ENCODE data around the gene ADAT2. TPM values are rescaled to one million over a fixed set of nuclear protein-coding genes. Genes with fewer than 3 reads are reported as not detected.

Gene ADAT2
- total RNA-seq, 1 experiment from 2014 or later = 18.4 TPM

- Histone ChIP-seq H3K9me3 (ENCODE audit: control insufficient read depth in 1 of 2, insufficient read depth in 1 of 2, low read depth in 1 of 2, low read length in 2 of 2) (no peaks in the 10 kb centered on the region), H3K27ac (ENCODE audit: low read depth, low read length) (no peak overlapping the region), H2AFZ (ENCODE audit: low read depth, low read length, poor library complexity, severe bottlenecking) (no peak overlapping the region), H3K4me2 (ENCODE audit: low read length) (no peak overlapping the region), H3K9ac (ENCODE audit: low read length) (no peak overlapping the region), H3K9me2 (ENCODE audit: insufficient read depth) (no peaks in the 10 kb centered on the region), H4K20me1 (ENCODE audit: insufficient read depth) (no peaks in the 10 kb centered on the region), H3K79me2 (ENCODE audit: insufficient read depth, low read length) (no peaks in the 10 kb centered on the region), H3K36me3 (ENCODE audit: control insufficient read depth in 1 of 2, insufficient read depth in 2 of 2, low read length in 2 of 2) (no peaks in the 10 kb centered on the region), H3K4me1 (ENCODE audit: control insufficient read depth in 1 of 2, insufficient read depth in 2 of 2, low read length in 2 of 2) (no peaks in the 10 kb centered on the region), H3K4me3 (replicated peaks in 1 of 2; ENCODE audit: low read depth in 1 of 2, low read length in 2 of 2) (no peak overlapping the region), H3K27me3 (ENCODE audit: insufficient read depth, low read length) (no peaks in the 10 kb centered on the region)
- ChIA-PET RAD21 (ENCODE audit: low non-redundant PET in 1 of 2, low total read pairs in 2 of 2, uncharacterized antibody in 2 of 2, unreplicated experiment in 2 of 2) (no interaction called here), CTCF (no interaction called here), POLR2A (no interaction called here)
- no peak for DNase-seq (ENCODE audit: low read depth, low spot score)
- no TSS peak for BruUV-seq (replicated peaks)
- intact Hi-C loops (cut with micrococcal nuclease) = no loop called here
- no peak for TF ChIP-seq TCF7L2 (IDR thresholded peaks at IDR 0.05; ENCODE audit: borderline replicate concordance, extremely low read depth, insufficient read depth, insufficient read length)
- ATAC-seq = no peak
Observed at GRCh38 chr6:143376375-143376774, 74.1 kb downstream of the ADAT2 start.

GRCh38 chr6:143375022-143375585 is 75.4 kb downstream of the ADAT2 start:
- no peaks in the 10 kb centered on the region for H3K27me3 ChIP-seq (ENCODE audit: insufficient read depth, low read length)
- no peak overlapping the region for H3K9ac ChIP-seq (ENCODE audit: low read length)
- H3K9me3 ChIP-seq (ENCODE audit: control insufficient read depth in 1 of 2, insufficient read depth in 1 of 2, low read depth in 1 of 2, low read length in 2 of 2) = no peaks in the 10 kb centered on the region
- no peaks in the 10 kb centered on the region for H3K9me2 ChIP-seq (ENCODE audit: insufficient read depth)
- intact Hi-C loops (cut with micrococcal nuclease) = no loop called here
- ChIA-PET POLR2A (no interaction called here), CTCF (no interaction called here), RAD21 (ENCODE audit: low non-redundant PET in 1 of 2, low total read pairs in 2 of 2, uncharacterized antibody in 2 of 2, unreplicated experiment in 2 of 2) (no interaction called here)
- no peaks in the 10 kb centered on the region for H3K79me2 ChIP-seq (ENCODE audit: insufficient read depth, low read length)
- TF ChIP-seq YY1 (IDR thresholded peaks at IDR 0.05; ENCODE audit: extremely low read depth, insufficient replicate concordance, low read depth, low read length) (no peak), EGR1 (IDR thresholded peaks at IDR 0.05; ENCODE audit: low read depth) (no peak), ELF1 (IDR thresholded peaks at IDR 0.05; ENCODE audit: borderline replicate concordance, low read depth) (no peak), ZNF274 (IDR thresholded peaks at IDR 0.05; ENCODE audit: low read depth, low read length) (no peak), CEBPB (IDR thresholded peaks at IDR 0.05; ENCODE audit: low read depth) (no peak), SRF (IDR thresholded peaks at IDR 0.05; ENCODE audit: low read depth) (no peak), TCF7L2 (IDR thresholded peaks at IDR 0.05; ENCODE audit: borderline replicate concordance, extremely low read depth, insufficient read depth, insufficient read length) (no peak), POLR2AphosphoS5 (IDR thresholded peaks at IDR 0.05; ENCODE audit: low read depth, low read length) (no peak), ZFX (IDR thresholded peaks at IDR 0.05) (no peak), JUND (IDR thresholded peaks at IDR 0.05) (no peak), FOSL1 (IDR thresholded peaks at IDR 0.05; ENCODE audit: low read depth) (no peak), SIN3A (IDR thresholded peaks at IDR 0.05; ENCODE audit: low read depth) (no peak), CBX3 (IDR thresholded peaks at IDR 0.05; ENCODE audit: low read depth) (no peak), CTCF (IDR thresholded peaks at IDR 0.05 in 2 of 3, conservative IDR thresholded peaks at IDR 0.05 in 1 of 3; ENCODE audit: borderline replicate concordance in 1 of 3, insufficient read depth in 1 of 3, low read depth in 2 of 3, low read length in 2 of 3) (no peak), SP1 (IDR thresholded peaks at IDR 0.05; ENCODE audit: low read depth) (no peak), POLR2A (IDR thresholded peaks at IDR 0.05; ENCODE audit: borderline replicate concordance, extremely low read depth, insufficient read depth, insufficient read length) (no peak), ATF3 (IDR thresholded peaks at IDR 0.05) (no peak), MAX (IDR thresholded peaks at IDR 0.05) (no peak)
- no peaks in the 10 kb centered on the region for H4K20me1 ChIP-seq (ENCODE audit: insufficient read depth)
- no TSS peak for BruUV-seq (replicated peaks)
- no peak overlapping the region for H3K4me2 ChIP-seq (ENCODE audit: low read length)
- DNase-seq (ENCODE audit: low read depth, low spot score) (no peak), ATAC-seq (no peak)
- H3K27ac ChIP-seq (ENCODE audit: low read depth, low read length) = no peak overlapping the region
- no peak overlapping the region for H2AFZ ChIP-seq (ENCODE audit: low read depth, low read length, poor library complexity, severe bottlenecking)
- no peaks in the 10 kb centered on the region for H3K36me3 ChIP-seq (ENCODE audit: control insufficient read depth in 1 of 2, insufficient read depth in 2 of 2, low read length in 2 of 2)
- H3K4me1 ChIP-seq (ENCODE audit: control insufficient read depth in 1 of 2, insufficient read depth in 2 of 2, low read length in 2 of 2) = no peaks in the 10 kb centered on the region
- no peak overlapping the region for H3K4me3 ChIP-seq (replicated peaks in 1 of 2; ENCODE audit: low read depth in 1 of 2, low read length in 2 of 2)

All from HCT116 (cell line).